GM12878 (cell line): ENCODE results near the gene SAMD3.

ENCODE experiments used
- CHD2 ChIP-seq: IDR thresholded peaks from 2 replicates; pipeline ENCODE4 v1.6.1; 2011; ENCODE audit warnings: low read depth, low read length, improper control_type of control experiment, borderline replicate concordance
- CTCF ChIP-seq, 3 experiments: IDR thresholded peaks in 2 of 3; conservative IDR thresholded peaks in 1 of 3; 2 replicates each; pipeline ENCODE4 v1.5.1; 2011; ENCODE audit warnings: low read depth in 3 of 3, low read length in 3 of 3, mild to moderate bottlenecking in 3 of 3, control low read depth in 2 of 3, moderate library complexity in 2 of 3, inconsistent platforms in 1 of 3, mixed read lengths in 1 of 3; ENCODE audit not compliant: control insufficient read depth in 2 of 3, insufficient read depth in 1 of 3; ENCODE audit errors: extremely low read depth in 1 of 3
- HDAC6 ChIP-seq: fragments of 200-600 bp; sonication (generic); IDR thresholded peaks from one replicate; pipeline ENCODE4 v1.8.0; 2017; ENCODE audit warnings: antibody characterized with exemption; ENCODE audit not compliant: unreplicated experiment
- MAX ChIP-seq: IDR thresholded peaks from 2 replicates; pipeline ENCODE4 v1.6.1; 2012; ENCODE audit warnings: low read depth, low read length, improper control_type of control experiment
- POLR2A ChIP-seq: IDR thresholded peaks from 2 replicates; pipeline ENCODE4 v1.6.1; 2011; ENCODE audit warnings: low read depth, mild to moderate bottlenecking, low read length
- RAD51 ChIP-seq: fragments of 450-650 bp; IDR thresholded peaks from 2 replicates; pipeline ENCODE4 v1.6.1; 2016; ENCODE audit warnings: moderate library complexity, mild to moderate bottlenecking, inconsistent platforms
- SIN3A ChIP-seq: IDR thresholded peaks from 2 replicates; pipeline ENCODE4 v1.6.1; 2012; ENCODE audit warnings: low read depth, low read length, improper control_type of control experiment
- SREBF1 ChIP-seq: IDR thresholded peaks from 2 replicates; pipeline ENCODE4 v1.6.1; 2012; ENCODE audit warnings: mild to moderate bottlenecking, low read length

- TF ChIP-seq HDAC6, result no peak
- TF ChIP-seq CTCF (IDR thresholded peaks at IDR 0.05 in 2 of 3, conservative IDR thresholded peaks at IDR 0.05 in 1 of 3; ENCODE audit: control insufficient read depth in 2 of 3, extremely low read depth in 1 of 3, insufficient read depth in 1 of 3, low read depth in 3 of 3, low read length in 3 of 3), result no peak
- no peak for TF ChIP-seq RAD51
- TF ChIP-seq SREBF1, result no peak
- no peak for TF ChIP-seq MAX
- no peak for TF ChIP-seq POLR2A
- no peak for TF ChIP-seq SIN3A
- TF ChIP-seq CHD2, result no peak
Measured at GRCh38 chr6:130107710-130108109, 115.0 kb downstream of the SAMD3 start.
